Activated CD4-positive, alpha-beta T cell treated with anti-CD3 and anti-CD28 coated beads, Interleukin-10, Interleukin-2, amounts not matched to agents 100 ng/mL and 50 ng/mL, durations not matched to agents 16 hours and 8 hours (primary cell): ENCODE data around the gene TFAM.

Experiments
- DNase-seq: peaks from one replicate; pipeline ENCODE4 v3.0.0-alpha.2; 2020

The TFAM gene

DNA sequence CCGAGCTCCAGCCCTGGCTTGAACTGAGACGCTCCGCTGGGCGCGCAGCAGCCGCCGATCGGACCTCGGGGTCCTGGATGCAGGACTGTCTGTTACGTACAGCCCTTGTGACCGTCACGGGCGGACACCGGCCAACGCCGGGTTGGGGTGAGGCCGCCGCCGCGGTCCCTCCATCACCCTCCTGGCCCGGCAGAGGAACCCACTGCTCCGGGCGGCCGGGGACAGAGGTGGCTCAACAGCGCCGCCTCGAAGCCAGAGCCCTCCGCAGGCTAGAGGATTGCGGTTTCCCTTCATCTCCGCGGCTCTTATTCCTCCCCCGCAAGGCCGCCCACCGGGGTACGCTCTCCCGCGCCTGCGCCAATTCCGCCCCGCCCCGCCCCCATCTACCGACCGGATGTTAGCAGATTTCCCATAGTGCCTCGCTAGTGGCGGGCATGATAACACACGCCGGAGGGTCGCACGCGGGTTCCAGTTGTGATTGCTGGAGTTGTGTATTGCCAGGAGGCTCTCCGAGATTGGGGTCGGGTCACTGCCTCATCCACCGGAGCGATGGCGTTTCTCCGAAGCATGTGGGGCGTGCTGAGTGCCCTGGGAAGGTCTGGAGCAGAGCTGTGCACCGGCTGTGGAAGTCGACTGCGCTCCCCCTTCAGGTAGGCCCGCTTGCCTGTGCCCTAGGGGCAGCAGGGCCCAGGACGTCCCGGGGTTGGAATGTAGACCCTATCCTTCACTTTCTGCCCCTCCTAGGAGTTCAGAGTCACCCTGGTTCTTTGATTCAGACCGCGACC lies at the start of gene TFAM:
TFAM (plus strand) TSS at position 412 of the 785 bp plus-strand sequence; CDS start at position 550, 138 bp downstream.
- peak; percentile 96 for DNase-seq

DNA sequence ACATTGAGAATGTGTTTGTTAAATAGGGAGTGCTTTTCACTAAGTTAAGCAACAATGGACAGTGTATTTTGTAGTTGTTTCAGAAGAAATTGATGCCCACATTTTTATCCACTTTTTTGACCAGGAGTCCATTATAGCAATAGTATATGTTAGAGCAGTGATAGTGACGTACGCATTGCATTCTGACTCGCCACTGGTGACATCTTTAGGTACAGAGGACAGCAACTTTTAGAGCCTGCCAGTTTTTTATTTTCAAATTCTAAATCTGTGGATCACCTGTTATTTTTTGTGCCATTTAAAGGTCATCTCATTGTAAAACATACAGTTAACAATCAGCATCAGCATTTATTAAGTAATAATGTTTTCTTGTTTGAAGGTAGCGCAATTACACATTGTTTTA lies 49.0 kb upstream of the TFAM start:
- DNase-seq, result no peak

DNA sequence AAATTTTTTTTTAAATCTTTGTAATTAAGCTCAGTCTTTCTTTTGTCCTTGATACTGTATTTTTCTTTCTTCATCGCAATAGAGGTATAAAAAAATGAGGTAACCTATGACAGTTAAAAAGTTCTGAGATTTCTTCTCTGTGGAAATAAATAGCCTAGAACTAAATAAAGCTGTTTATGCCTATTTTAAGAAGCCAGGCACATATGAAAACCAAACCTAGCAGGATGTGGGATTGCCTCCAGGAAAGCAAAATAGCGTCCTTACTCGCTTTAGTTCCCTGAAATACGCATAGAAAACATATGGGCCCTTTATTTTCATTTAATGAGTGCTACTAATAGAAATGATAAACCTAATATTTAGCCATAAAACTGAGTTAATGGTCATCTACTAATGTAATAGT lies 43.8 kb upstream of the TFAM start:
- DNase-seq, result no peak

DNA sequence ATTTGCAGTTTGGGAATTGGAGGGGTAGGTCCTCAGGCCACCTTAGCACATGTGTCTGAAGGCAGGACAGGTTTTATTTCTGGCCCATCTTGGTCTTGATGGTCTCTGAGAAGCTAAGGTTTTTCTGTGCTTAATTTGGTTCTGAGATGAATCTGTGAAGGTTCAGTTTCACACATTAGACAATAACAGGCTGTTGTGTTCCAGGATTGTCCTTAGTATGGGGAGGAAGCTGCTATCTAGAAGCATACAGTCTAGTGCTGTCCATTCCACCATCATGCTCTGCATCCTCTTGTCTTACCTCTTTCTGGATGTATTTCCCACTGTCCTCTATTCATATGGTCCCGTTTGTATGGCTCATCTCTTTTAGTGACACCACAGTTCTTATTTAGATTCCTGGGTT lies 43.3 kb upstream of the TFAM start:
- no peak for DNase-seq

DNA sequence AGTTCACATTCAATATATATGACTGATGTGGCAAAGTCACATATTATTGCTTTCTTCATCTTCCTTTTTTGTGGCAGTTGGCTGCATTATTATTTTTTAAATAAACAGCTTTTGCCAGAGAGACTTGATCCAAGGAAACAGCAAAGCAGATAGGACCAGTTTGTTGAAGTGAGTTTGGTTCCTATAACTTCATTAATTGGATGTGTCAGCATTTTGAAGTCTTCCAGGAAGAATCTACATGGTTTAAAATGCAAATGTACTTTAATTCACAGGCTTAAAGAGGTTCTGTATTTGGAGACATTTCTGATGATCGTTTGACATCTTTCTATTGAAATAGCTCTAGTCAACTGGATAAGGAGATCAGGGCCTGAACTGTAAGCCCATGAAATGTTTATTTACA lies 37.2 kb upstream of the TFAM start:
- no peak for DNase-seq

DNA sequence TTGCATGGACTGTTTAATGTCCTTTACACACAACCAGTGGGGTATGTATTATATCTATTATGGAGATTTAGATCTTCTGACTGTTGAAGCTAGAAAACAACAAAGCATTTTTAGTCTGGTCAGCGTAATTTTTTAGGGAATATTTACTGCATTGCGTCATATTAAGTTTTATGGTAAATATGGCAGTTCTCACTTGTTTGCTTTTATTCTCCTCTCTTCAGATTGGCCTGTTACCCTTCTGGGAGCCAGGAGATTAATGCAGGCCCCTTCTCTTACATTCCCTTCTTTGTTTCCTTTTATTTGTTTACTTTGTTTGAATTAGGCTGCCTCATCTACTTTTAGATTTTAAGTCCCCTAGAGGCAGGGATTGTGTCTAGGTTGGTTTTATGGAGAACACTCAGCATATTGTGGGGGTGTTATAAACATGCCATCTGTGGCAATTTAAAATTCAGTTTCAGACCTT lies 36.6 kb upstream of the TFAM start:
- DNase-seq, result no peak

DNA sequence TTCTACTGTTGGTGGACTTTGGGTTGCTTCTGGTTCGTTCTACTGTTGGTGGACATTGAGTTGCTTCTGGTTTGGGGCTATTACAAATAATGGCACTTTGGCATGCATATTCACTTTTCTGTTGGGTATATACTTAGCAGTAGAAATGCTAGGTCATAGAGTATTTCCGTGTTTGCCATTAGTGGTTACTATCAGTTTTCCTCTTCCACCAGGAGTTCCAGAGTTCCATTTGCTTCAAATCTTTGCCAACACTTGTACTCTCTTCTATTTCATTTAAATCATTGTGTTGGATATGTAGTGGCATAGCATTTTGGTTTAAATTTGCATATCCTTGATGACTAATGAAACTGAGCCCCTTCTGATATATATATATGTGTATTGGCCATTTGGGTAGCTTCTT lies 35.2 kb upstream of the TFAM start:
- DNase-seq, result no peak

DNA sequence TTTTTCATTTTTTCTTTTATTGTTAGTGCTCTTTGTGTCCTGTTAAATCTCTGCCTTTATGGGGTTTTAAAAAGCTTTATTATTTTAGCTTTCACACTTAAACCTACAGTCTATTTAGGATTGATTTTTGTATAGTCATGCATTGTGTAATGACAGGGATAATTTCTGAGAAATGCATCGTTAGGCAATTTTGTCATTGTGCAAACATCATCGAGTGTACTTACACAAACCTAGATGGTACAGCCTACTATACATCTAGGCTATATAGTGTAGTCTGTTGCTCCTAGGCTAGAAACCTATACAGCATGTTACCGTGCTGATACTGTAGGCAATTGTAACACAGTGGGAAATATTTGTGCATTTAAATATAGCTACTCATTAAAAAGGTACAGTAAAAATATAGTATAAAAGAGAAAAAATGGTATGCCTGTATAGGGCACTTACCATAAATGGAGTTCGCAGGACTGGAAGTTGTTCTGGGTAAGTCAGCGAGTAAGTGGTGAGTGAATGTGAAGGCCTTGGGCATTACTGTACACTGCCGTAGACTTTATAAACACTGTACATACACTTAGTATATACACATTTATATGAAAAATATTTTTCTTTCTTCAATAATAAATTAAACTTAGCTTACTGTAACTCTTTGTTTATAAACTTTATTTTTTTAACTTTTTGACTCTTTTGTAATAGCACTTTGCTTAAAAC lies 34.4 kb upstream of the TFAM start:
- no peak for DNase-seq

DNA sequence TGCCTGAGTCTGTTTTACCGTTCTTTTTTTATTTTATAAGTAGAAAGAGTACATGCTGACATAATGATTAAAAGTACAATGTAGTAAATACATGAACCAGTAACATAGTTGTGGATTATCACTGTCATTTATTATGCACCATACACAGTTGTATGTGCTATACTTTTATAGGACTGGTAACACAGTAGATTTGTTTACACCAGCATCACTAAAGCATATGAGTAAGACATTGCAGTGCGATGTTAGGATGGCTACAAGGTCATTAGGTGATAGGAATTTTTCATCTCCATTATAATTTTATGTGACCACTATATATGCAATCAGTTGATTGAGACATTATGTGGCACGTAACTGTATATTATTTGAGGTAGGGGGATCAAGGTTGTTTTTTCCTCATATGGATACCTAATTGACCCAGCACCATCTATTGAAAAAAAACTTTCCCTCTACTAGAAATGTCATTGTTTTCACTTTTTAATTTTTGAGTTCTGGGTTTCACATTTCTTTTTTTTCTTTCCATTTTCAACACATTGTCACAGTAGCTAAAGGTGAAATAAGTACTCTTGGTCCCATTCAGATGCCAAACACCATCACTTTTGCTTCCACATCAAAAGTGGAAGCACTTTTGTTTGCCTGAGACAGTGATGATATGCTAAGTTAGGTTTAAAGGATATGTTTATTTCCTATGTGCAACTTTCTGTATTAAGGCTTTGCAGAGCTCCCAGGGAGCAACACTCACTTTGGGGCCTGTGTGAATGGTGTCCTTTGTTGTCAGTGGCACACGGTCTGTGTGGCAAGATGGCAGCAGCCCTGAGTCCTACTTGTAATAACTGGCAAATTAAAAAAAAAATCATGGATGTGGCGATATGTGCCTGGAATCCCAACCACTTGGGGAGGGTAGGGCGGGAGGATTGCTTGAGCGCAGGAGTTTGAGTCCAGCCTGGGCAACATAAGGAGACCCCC lies 33.3 kb upstream of the TFAM start:
- DNase-seq, result no peak

DNA sequence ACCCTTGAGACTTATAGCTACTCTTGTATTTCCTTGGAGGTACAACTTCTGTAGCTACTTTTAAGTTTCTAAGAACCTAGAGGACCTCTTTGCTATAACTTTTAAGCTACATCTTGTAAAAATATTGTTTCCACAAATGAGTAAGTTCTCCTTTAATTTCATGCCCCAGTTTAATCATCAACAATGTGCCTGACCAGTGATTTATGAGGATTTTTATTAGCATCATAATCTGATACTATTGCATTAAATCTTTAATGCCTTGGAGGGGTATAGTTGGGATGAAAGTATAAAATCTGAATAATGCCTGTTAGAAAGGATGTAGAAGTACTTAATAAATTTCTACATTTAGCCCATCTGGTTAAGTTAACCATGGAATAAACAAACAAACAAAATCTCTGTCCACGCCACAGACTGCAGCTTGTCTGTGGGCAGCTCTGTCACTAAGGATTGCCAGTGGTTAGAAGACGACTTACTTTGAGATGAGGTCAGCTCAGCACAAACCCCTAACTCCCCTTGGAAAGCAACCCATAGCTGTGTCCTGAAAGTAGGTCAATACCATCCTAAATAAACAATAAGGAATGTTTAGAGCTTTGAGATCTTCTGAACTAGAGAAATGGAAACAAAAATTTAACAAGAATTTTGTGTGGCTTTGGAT lies 32.1 kb upstream of the TFAM start:
- no peak for DNase-seq

DNA sequence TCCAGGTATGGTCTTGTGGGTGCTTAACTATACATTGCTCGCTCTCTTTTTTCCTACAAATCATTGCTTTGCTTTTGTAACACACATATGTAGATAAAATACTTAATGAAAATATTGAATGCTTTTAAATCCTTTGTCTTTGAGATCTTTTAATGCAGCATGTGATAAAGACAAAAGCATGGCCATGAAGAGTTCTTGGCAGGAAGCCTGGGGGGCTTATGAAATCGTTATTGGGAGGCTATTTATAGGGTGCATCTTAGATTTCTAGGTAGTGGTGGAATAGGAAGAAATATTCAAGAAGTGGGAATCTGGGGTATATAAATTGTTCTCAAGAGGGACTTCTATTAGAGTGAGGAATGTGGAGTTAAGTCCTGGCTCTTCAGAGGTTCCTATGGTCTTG lies 28.5 kb upstream of the TFAM start:
- DNase-seq, result no peak

DNA sequence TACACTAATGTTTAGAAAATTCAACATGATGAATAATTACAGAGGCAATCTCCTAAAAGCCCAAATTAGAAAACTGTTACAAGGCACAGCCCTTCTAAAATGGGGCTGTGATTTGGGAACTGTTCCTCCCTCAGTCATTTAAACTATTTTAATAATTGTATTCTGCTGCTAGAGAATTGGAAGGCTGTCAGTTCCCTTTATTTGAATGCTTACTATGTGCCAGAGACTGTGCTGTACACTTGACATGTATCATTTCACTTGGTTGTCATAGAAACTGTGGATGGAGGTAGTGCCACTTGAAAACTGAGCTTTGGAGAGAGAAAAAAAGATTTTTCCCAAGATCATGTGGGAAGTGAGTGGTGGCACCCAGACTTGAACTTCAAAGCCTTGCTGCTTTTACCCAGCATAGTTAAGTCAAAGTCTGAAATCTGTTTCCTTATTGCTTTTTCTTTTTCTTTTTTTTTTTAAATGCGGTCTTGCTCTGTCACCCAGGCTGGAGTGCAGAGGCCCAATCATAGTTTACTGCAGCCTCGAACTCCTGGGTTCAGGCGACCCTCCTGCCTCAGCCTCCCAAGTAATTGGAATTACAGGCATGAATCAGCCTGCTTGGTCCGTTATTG lies 26.8 kb upstream of the TFAM start:
- DNase-seq, result no peak

DNA sequence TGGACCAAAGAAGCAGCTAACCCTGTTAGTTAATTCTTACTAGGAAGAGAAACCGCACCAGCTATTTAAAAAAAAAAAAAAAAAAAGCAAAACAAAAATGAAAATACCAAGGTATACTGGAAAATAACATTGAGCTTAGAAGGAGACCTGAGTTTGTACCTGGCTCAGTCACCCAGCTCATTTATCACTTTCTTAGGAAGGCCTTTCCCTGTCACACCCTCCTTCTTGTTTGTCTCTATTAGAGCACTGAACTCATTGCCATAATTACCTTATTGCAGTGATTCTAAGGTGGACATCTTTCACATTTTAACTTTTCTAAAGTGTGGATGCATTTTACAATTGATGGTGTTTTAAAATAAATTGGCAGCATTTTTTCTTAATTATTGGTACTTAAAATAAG lies 26.3 kb upstream of the TFAM start:
- no peak for DNase-seq

DNA sequence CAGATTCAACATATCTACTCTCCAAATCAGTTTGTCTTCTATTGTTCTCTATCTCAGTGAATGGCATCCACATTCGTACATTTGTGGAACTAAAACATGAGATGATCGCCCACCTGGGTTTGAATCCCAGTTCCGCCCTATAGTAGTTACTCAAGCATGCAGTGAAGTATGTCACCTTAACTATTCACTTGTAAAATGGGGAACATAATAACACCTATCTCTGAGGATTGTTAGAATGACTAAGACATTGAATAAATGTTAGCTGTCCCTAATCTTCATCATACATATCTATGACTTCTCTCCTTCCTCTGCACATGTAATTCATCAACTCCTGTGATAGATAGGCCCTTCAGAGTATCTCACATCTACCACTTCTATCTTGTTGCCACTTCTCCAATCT lies 25.7 kb upstream of the TFAM start:
- DNase-seq, result no peak

DNA sequence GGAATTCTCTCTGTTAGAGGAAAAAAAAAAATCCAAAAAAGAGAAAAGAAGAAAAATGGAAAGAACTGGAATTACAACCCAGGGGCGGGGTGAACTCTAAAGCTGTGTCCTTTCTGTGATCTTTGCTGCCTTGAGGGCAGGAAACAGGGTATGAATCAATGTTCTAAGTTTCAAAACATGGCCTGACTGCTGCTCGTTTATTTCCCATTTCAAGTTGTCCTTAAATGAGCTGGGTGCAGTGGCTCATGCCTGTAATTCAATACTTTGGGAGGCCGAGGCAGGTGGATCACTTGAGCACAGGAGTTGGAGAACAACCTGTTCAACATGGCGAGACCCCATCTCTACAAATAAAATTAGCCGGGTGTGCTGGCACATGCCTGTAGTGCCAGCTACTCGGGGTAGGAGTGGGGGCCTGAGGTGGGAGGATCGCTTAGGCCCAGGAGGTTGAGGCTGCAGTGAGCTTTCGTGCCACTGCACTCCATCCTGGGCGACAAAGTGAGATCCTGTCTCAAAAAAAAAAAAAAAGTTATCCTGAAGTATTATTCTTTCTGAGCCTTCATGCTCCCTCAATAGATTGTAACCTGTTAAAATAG lies 24.7 kb upstream of the TFAM start:
- no peak for DNase-seq

DNA sequence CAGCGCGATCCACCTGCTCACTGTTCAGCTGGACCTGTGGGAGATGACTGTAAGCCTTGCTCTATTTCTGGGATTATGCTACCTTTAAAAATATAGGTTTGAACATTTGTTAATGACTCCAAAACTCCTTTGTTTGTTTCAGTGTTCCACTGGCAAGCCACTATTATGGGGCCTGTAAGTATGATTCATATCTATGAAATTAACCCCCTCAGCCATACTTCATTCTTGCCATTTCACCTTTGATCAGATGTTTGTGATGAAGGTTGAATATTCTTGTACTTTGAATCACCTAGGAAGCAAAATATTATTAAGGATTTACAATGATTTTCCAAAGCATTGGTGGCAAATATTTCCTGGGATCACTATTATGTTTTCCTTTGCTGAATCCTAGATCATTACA lies 23.9 kb upstream of the TFAM start:
- DNase-seq, result no peak

DNA sequence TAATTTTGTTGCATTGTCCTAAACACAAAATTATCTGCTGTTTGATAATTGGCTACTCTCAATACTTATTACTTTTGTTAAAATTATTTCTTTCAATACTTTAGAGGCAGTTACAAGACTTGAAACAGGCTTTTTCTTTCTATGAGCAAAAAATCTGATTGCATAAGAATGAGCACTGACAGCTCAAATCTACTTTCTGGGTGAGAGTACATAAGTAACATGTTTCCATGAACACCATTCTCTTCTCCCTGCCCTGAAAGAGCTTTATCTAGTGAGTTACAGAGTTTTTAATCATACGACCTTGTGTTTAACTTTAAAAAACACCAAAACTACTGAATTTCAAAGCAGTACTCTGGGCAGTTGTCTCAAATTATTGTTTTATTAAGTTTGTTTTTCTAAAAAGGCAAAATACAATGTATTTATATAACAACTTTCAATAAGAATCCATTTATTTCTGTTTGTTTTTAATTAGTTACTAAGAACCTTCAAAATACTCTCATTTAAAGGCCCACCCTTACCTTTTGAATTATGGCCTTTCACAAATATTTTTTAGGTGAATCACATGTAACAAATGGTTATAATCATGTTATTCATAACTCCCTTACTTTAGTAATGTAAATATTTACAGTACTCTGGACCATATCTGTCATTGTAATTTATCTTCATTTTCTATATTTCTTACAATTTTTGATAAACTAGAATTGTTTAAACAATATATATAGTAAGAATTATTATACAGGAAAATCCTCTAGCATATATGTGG lies 23.0 kb upstream of the TFAM start:
- no peak for DNase-seq

DNA sequence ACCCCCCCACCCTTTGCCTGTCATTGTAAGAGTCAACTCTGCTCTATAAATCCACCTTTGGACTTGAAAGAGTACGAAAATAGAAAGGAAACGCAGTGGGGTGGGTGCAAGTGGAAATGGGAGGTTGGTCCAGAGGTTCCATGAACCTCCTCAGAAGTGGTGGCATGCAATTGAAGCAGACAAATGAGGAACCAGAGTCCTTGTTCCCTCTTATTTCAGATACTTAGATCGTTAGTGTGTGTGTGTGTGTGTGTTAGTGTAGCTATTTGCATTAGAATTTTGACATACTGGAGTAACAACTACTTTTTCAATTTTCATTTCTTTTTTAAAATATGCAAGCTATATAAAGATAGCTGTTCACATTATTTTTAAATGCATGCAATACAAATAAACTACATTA lies 18.1 kb upstream of the TFAM start:
- DNase-seq, result no peak

DNA sequence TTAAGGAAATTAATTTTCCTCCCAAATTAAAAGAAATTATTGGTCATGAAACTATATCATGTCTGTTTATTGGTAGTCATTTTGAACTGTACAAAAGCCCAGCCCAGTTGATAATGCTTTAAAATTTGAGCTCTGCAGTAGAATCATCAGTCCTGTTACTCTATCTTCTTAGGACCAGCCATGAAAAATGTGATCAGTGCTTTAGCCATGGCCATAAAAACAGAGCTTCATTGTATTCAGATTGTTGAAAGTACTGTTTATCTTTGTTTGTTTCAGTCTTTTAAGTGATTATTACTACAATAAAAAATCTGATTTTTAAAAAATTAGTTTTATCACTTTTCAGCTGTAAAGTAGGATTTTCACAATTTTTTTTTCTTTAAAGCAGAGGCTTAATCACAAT lies 13.7 kb upstream of the TFAM start:
- DNase-seq, result no peak

DNA sequence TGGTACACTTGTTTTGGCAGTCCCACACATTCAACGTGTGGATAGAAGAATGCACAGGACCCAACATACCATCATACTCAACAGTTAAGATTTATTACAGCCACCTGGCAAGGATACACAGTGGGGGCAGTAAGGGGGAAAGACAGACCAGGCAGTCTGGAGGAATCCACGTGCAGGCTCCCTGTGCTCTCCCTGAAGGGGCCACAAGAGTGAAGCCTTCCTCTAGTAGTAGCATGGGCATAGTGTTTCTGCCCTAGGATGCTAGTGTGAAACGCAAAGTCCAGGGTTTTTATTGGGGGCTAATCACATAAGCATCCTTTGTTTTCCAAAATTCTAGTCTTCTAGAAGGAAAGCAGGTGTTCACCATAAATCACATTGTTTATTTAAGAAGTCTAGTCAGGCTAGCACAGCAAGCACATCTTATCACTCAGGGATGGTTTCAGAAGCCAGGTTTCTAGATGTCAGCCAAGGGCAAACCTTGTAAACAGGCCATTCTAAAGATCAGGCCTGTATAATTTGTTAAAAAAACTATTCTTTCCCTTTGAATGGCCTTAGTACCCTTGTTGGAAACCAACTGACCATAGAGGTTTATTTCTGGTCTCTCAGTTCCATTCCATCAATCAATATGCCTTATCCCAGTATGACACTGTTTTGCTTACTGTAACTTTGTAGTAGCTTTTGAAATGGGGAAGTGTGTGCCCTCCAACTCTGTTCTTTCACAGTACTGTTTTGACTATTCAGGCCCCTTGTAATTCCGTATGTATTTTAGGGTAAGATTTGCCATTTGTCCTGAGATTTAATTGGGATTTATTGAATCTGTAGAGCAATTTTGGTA lies 12.4 kb upstream of the TFAM start:
- no peak for DNase-seq
